Prostate gland (tissue), 2 donors: ENCODE data around the gene NAP1L4. TPM values are rescaled to one million over a fixed set of nuclear protein-coding genes. Genes with fewer than 3 reads are reported as not detected.

Source experiments
- DNase-seq: peaks from one replicate; pipeline ENCODE4 v3.0.0-alpha.2; 2019; ENCODE audit warnings: low spot score
- H3K27ac ChIP-seq, 2 donors: fragments of 200-600 bp; sonication (generic); 2 replicates each; pipeline ENCODE4 v1.5.1; 2017 to 2019
- H3K27me3 ChIP-seq: fragments of 200-600 bp; sonication (generic); replicated peaks from 2 replicates; pipeline ENCODE4 v1.5.1; 2019; ENCODE audit not compliant: insufficient read depth
- H3K36me3 ChIP-seq, 2 donors: fragments of 200-600 bp; sonication (generic); 1 replicate in 1 of 2; 2 replicates in 1 of 2; pipeline versions ENCODE4 v1.5.1 to v1.8.1; 2017 to 2019
- H3K4me1 ChIP-seq: fragments of 200-600 bp; sonication (generic); replicated peaks from 2 replicates; pipeline ENCODE4 v1.5.1; 2019
- H3K4me3 ChIP-seq, 2 donors: fragments of 200-600 bp; sonication (generic); 2 replicates each; pipeline ENCODE4 v1.5.1; 2017 to 2019
- H3K9me3 ChIP-seq: fragments of 200-600 bp; sonication (generic); 2 replicates; pipeline ENCODE4 v1.5.1; 2017
- POLR2A ChIP-seq: fragments of 450-650 bp; IDR thresholded peaks from one replicate; pipeline ENCODE4 v1.6.1; 2016; ENCODE audit warnings: antibody characterized with exemption, mild to moderate bottlenecking
- POLR2AphosphoS5 ChIP-seq: sonication (generic); formaldehyde crosslinking; IDR thresholded peaks from one replicate; pipeline ENCODE4 v1.6.1; 2017; ENCODE audit warnings: antibody characterized with exemption
- WGBS: methylation state at CpG from one replicate; pipeline ENCODE4 v1.1.5; 2018; 5-methylcytosine and 5-hydroxymethylcytosine counted together
- intact Hi-C: fragments of 100-400 bp; cut with DNase I; formaldehyde crosslinking; loops from one replicate; pipeline ENCODE4 v1.14.2; 2022
- total RNA-seq, 2 donors: library from RNA; depleted of rRNA; stranded (reverse); fragments of >200 nt; gene quantifications; one replicate each; pipeline ENCODE4 v1.1.0, GENCODE V29; 2016
- TF ChIP-seq, protein P1 (sequence below), 4 experiments: fragments of 200-600 bp in 2 of 4; fragments of 450-650 bp in 2 of 4; sonication (generic) in 2 of 4; IDR thresholded peaks; 1 replicate in 3 of 4; 2 replicates in 1 of 4; pipeline ENCODE4 v1.5.1; 2016 to 2019; ENCODE audit warnings: antibody characterized with exemption in 4 of 4, mild to moderate bottlenecking in 2 of 4, moderate library complexity in 2 of 4

NAP1L4 gene
- total RNA-seq, 2 donors from 2014 or later, result 103 to 131 TPM

GRCh38 chr11:2976294-2977063, 15.7 kb downstream of the NAP1L4 start:
- no peaks in the 10 kb centered on the region for H3K4me1 ChIP-seq
- no peaks in the 10 kb centered on the region for H3K36me3 ChIP-seq
- intact Hi-C loops, result no loop called here
- 71% methylated on average over 6 of the region's 6 CpGs for WGBS
- H3K27ac ChIP-seq, result no peak overlapping the region
- H3K27me3 ChIP-seq, result no peaks in the 10 kb centered on the region
- TF ChIP-seq POLR2AphosphoS5, result no peak
- no peak for TF ChIP-seq POLR2A
- TF ChIP-seq, protein P1, sequence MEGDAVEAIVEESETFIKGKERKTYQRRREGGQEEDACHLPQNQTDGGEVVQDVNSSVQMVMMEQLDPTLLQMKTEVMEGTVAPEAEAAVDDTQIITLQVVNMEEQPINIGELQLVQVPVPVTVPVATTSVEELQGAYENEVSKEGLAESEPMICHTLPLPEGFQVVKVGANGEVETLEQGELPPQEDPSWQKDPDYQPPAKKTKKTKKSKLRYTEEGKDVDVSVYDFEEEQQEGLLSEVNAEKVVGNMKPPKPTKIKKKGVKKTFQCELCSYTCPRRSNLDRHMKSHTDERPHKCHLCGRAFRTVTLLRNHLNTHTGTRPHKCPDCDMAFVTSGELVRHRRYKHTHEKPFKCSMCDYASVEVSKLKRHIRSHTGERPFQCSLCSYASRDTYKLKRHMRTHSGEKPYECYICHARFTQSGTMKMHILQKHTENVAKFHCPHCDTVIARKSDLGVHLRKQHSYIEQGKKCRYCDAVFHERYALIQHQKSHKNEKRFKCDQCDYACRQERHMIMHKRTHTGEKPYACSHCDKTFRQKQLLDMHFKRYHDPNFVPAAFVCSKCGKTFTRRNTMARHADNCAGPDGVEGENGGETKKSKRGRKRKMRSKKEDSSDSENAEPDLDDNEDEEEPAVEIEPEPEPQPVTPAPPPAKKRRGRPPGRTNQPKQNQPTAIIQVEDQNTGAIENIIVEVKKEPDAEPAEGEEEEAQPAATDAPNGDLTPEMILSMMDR (IDR thresholded peaks at IDR 0.05), result no peak
- H3K4me3 ChIP-seq, result no peak overlapping the region
- H3K9me3 ChIP-seq, result no peaks in the 10 kb centered on the region
- no peak for DNase-seq

DNA sequence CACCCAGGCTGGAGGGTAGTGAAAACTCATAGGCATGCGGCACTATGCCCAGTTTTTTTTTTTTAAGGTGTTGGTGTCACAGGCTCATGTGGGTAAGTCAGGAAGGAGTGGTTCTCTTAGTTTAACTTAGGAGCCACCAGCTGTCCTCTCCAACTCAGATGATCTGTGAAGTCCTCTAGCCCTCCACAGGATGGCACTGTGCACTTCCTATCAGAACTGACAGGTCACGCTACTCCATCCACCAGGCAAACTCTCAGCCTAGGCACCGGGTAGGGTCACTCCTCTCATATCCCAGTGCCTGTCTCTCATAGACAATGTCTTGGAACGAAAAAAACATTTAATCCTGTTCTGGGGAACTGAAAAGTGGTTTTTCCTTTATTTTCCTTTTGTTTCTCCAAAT, 16.5 kb downstream of the NAP1L4 start:
- 74% methylated on average over 4 of the region's 4 CpGs for WGBS
- DNase-seq, result peak; percentile 22
- no peak for TF ChIP-seq POLR2A
- TF ChIP-seq, protein P1 (IDR thresholded peaks at IDR 0.05), result peak in 3 of 4 experiments; percentile 20 to 58 (median 49)
- Histone ChIP-seq H3K4me3 (no peak overlapping the region), H3K36me3 (peaks cover 0 to 2% of the 10 kb centered on the region in 2 donors), H3K4me1 (no peaks in the 10 kb centered on the region), H3K27me3 (no peaks in the 10 kb centered on the region), H3K9me3 (no peaks in the 10 kb centered on the region), H3K27ac (no peak overlapping the region)
- intact Hi-C loops, result no loop called here

DNA sequence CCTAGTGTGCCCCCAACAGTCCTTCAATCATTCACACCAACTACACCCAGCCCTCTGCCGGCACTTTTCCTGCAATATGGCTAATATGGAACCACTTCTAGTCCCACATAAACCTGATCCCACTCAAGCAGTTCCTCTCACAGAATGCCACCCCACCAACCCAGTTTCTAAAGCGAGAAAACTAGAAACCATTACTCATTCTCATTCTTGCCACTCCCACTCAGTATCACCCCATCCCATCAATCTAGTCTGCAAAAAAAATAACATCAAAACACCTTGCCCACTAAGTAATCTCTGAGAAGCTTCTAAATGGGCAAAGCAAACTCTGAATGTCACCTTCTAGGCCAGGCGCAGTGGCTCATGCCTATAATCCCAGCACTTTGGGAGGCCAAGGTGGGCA, 17.9 kb downstream of the NAP1L4 start:
- WGBS, result 98% methylated on average over 3 of the region's 3 CpGs
- peaks cover 6 to 7% of the 10 kb centered on the region in 2 donors for H3K36me3 ChIP-seq

GRCh38 chr11:2968341-2968900, 23.7 kb downstream of the NAP1L4 start:
- Histone ChIP-seq H3K36me3 (peaks cover 6 to 9% of the 10 kb centered on the region in 2 donors), H3K4me3 (no peak overlapping the region), H3K27me3 (no peaks in the 10 kb centered on the region), H3K9me3 (no peaks in the 10 kb centered on the region), H3K4me1 (no peaks in the 10 kb centered on the region), H3K27ac (no peak overlapping the region)
- no peak for DNase-seq
- TF ChIP-seq, protein P1 (IDR thresholded peaks at IDR 0.05), result no peak
- no peak for TF ChIP-seq POLR2AphosphoS5
- TF ChIP-seq POLR2A, result no peak
- whole genome bisulfite sequencing, result 55% methylated on average over 6 of the region's 6 CpGs
- intact Hi-C loops, result no loop called here

More for the DNA sequence above, 17.9 kb downstream of the NAP1L4 start:
- no peak overlapping the region for H3K4me3 ChIP-seq
- no peak for DNase-seq
- H3K4me1 ChIP-seq, result no peaks in the 10 kb centered on the region
- no peak overlapping the region for H3K27ac ChIP-seq
- no peaks in the 10 kb centered on the region for H3K27me3 ChIP-seq
- H3K9me3 ChIP-seq, result no peaks in the 10 kb centered on the region
- TF ChIP-seq, protein P1 (IDR thresholded peaks at IDR 0.05), result no peak
- TF ChIP-seq POLR2AphosphoS5, result no peak
- TF ChIP-seq POLR2A, result no peak
- intact Hi-C loops, result no loop called here

DNA sequence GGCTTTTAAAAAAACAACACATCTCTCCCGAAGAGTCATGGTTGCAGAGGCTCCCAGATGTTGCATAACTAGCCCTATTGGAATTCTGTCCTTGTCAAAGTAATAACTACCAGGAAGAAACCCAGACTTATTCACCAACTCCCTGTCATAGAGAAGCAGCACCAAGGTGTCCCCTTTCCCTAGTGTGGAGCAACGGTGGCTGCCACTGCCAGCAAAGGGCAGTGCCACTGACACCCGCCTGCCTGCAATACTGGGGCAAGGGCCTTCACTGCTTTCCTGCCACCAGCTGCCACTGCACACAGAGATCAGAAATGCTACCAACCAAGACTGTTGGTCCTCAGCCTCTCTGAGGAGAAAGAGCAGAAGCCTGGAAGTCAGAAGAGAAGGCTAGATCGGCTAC, 27.3 kb downstream of the NAP1L4 start:
- 71% methylated on average over 4 of the region's 4 CpGs for WGBS
- H3K4me1 ChIP-seq, result no peaks in the 10 kb centered on the region
- H3K9me3 ChIP-seq, result no peaks in the 10 kb centered on the region
- DNase-seq, result no peak
- no peak overlapping the region for H3K27ac ChIP-seq
- peaks cover 0 to 7% of the 10 kb centered on the region in 2 donors for H3K36me3 ChIP-seq
- intact Hi-C loops, result no loop called here
- no peaks in the 10 kb centered on the region for H3K27me3 ChIP-seq
- no peak overlapping the region for H3K4me3 ChIP-seq
- TF ChIP-seq, protein P1 (IDR thresholded peaks at IDR 0.05), result no peak
- TF ChIP-seq POLR2A (no peak), POLR2AphosphoS5 (no peak)
